Muscle of leg (tissue), 11 donors: ENCODE data around the gene TAF9B. TPM values are rescaled to one million over a fixed set of nuclear protein-coding genes. Genes with fewer than 3 reads are reported as not detected.
"Not testable (repeated sequence)": the region's sequence is repeated elsewhere in the genome, so short reads cannot be mapped to it uniquely, and the experiment has no call there.

Source experiments
- DNase-seq: peaks from one replicate; pipeline ENCODE4 v3.0.0; 2013
- H3K27ac ChIP-seq: one replicate; pipeline ENCODE4 v1.5.1; 2013; ENCODE audit warnings: mild to moderate bottlenecking, low read length, control low read depth
- H3K27me3 ChIP-seq: one replicate; pipeline ENCODE4 v1.6.1; 2013; ENCODE audit warnings: low read length; ENCODE audit not compliant: control insufficient read depth, insufficient read depth
- H3K36me3 ChIP-seq: one replicate; pipeline ENCODE4 v1.6.1; 2013; ENCODE audit warnings: low read length; ENCODE audit not compliant: control insufficient read depth, insufficient read depth
- H3K4me1 ChIP-seq: one replicate; pipeline ENCODE4 v1.6.1; 2013; ENCODE audit warnings: low read length; ENCODE audit not compliant: control insufficient read depth, insufficient read depth
- H3K4me3 ChIP-seq: one replicate; pipeline ENCODE4 v1.5.1; 2013; ENCODE audit warnings: low read length, control low read depth
- H3K9me3 ChIP-seq: replicated peaks from 2 replicates; pipeline ENCODE4 v1.6.1; 2013; ENCODE audit warnings: low read depth, low read length; ENCODE audit not compliant: control insufficient read depth
- WGBS: methylation state at CpG from one replicate; pipeline ENCODE4 v1.1.5; 2013; ENCODE audit warnings: missing lambda C conversion rate; ENCODE audit not compliant: insufficient coverage; 5-methylcytosine and 5-hydroxymethylcytosine counted together
- polyA plus RNA-seq, 8 donors: library from polyadenylated mRNA; unstranded; fragments of 120-200 nt; gene quantifications; one replicate each; pipeline versions ENCODE4 v1.2.1 to v1.2.3, GENCODE V29; 2013; ENCODE audit warnings: inconsistent platforms in 1 of 8, low replicate concordance in 1 of 8; ENCODE audit not compliant: insufficient read length in 8 of 8, insufficient read depth in 1 of 8
- total RNA-seq: library from RNA; stranded (reverse); fragments of 120-200 nt; gene quantifications from one replicate; pipeline ENCODE4 v1.2.4, GENCODE V29; 2013

Gene TAF9B
- total and polyA plus RNA-seq, 9 donors, result 21.6 to 31.0 (median 28.1) TPM

GRCh38 chrX:78103623-78104446 lies 35.6 kb downstream of the TAF9B start, which contains the start of gene PGK1:
PGK1 (plus strand) TSS chrX:78104248; CDS start chrX:78104341, 93 bp downstream.
- Histone ChIP-seq H3K4me1 (peaks cover 9% of the 10 kb centered on the region), H3K27me3 (peaks cover 4% of the 10 kb centered on the region), H3K36me3 (no peaks in the 10 kb centered on the region), H3K4me3 (peak within 1 kb of the TSS; percentile 76), H3K9me3 (no peaks in the 10 kb centered on the region), H3K27ac (peak within 1 kb of the TSS; percentile 97)
- WGBS, result 48% methylated on average over 72 of the region's 72 CpGs
- peak; percentile 98 for DNase-seq

GRCh38 chrX:78103001-78103622 lies 36.3 kb downstream of the TAF9B start:
- Histone ChIP-seq H3K27ac (peak overlapping the region; percentile 97), H3K4me3 (peak overlapping the region; percentile 54), H3K4me1 (peaks cover 9% of the 10 kb centered on the region), H3K9me3 (no peaks in the 10 kb centered on the region), H3K27me3 (peaks cover 4% of the 10 kb centered on the region), H3K36me3 (no peaks in the 10 kb centered on the region)
- WGBS, result 86% methylated on average over 16 of the region's 23 CpGs
- no peak for DNase-seq

GRCh38 chrX:78102091-78102490 lies 37.4 kb downstream of the TAF9B start:
- H3K27me3 ChIP-seq, result peaks cover 4% of the 10 kb centered on the region
- no peak overlapping the region for H3K4me3 ChIP-seq
- H3K9me3 ChIP-seq, result no peaks in the 10 kb centered on the region
- DNase-seq, result no peak
- H3K27ac ChIP-seq, result no peak overlapping the region
- H3K4me1 ChIP-seq, result peaks cover 5% of the 10 kb centered on the region
- H3K36me3 ChIP-seq, result no peaks in the 10 kb centered on the region
- no CpG with 5 or more reads among the region's 1 CpG for WGBS

- Histone ChIP-seq H3K4me3 (no peak overlapping the region), H3K4me1 (no peaks in the 10 kb centered on the region), H3K27me3 (peaks cover 4% of the 10 kb centered on the region), H3K9me3 (no peaks in the 10 kb centered on the region), H3K36me3 (no peaks in the 10 kb centered on the region), H3K27ac (no peak overlapping the region)
- no peak for DNase-seq
Observed at GRCh38 chrX:78098108-78098507, 41.3 kb downstream of the TAF9B start.

GRCh38 chrX:78092296-78092695 lies 47.2 kb downstream of the TAF9B start:
- Histone ChIP-seq H3K27me3 (peaks cover 2% of the 10 kb centered on the region), H3K4me3 (no peak overlapping the region), H3K4me1 (no peaks in the 10 kb centered on the region), H3K36me3 (no peaks in the 10 kb centered on the region), H3K27ac (no peak overlapping the region), H3K9me3 (no peaks in the 10 kb centered on the region)
- WGBS, result 19% methylated on average over 2 of the region's 2 CpGs
- DNase-seq, result peak; percentile 1

GRCh38 chrX:78081413-78081812 lies 58.0 kb downstream of the TAF9B start:
- H3K4me1 ChIP-seq, DNase-seq, H3K36me3 ChIP-seq, H3K9me3 ChIP-seq, H3K4me3 ChIP-seq, H3K27me3 ChIP-seq, H3K27ac ChIP-seq: not testable (repeated sequence)
- WGBS, result no CpG with 5 or more reads among the region's 6 CpGs

Other genes starting within 250 kb of the TAF9B start
- gene MAGT1, start 244.2 kb downstream of the TAF9B start, total RNA-seq, result 47.8 TPM
- 10 to 100 TPM; 36.1 to 54.4 (median 42.1) TPM for gene MAGT1, start 244.2 kb downstream of the TAF9B start, polyA plus RNA-seq
- 505 TPM for gene COX7B, start 240.2 kb downstream of the TAF9B start, total RNA-seq
- 100 to 1,000 TPM; 220 to 347 (median 264) TPM for gene COX7B, start 240.2 kb downstream of the TAF9B start, polyA plus RNA-seq
- gene ATP7A, start 229.0 kb downstream of the TAF9B start, total RNA-seq, result 12.9 TPM
- gene ATP7A, start 229.0 kb downstream of the TAF9B start, polyA plus RNA-seq, result 10 to 100 TPM in 1 of 8 donors, 1 to 10 TPM in 7; 5.6 to 10.7 (median 8.4) TPM
- 0.13 TPM for gene PGAM4, start 170.0 kb downstream of the TAF9B start, total RNA-seq
- gene PGAM4, start 170.0 kb downstream of the TAF9B start, polyA plus RNA-seq, result under 1 TPM in 2 of 8 donors, not detected in 6; 0.26 to 0.48 TPM
- 192 TPM for gene PGK1, start 35.4 kb downstream of the TAF9B start, total RNA-seq
- 100 to 1,000 TPM; 210 to 300 (median 246) TPM for gene PGK1, start 35.4 kb downstream of the TAF9B start, polyA plus RNA-seq
- 11.1 TPM for gene CYSLTR1, start 188.0 kb upstream of the TAF9B start, total RNA-seq
- gene CYSLTR1, start 188.0 kb upstream of the TAF9B start, polyA plus RNA-seq, result 10 to 100 TPM in 1 of 8 donors, 1 to 10 TPM in 7; 6.5 to 11.5 (median 8.5) TPM